ENCODE data around the gene DDX27. TPM values are rescaled to one million over a fixed set of nuclear protein-coding genes. Genes with fewer than 3 reads are reported as not detected.

The DDX27 gene
- total and polyA plus RNA-seq, 2 of the 13 experiments (the other 11 are each of a cell fraction or from before 2014, with no cell fraction given): 42.6 to 72.8 TPM

DNA sequence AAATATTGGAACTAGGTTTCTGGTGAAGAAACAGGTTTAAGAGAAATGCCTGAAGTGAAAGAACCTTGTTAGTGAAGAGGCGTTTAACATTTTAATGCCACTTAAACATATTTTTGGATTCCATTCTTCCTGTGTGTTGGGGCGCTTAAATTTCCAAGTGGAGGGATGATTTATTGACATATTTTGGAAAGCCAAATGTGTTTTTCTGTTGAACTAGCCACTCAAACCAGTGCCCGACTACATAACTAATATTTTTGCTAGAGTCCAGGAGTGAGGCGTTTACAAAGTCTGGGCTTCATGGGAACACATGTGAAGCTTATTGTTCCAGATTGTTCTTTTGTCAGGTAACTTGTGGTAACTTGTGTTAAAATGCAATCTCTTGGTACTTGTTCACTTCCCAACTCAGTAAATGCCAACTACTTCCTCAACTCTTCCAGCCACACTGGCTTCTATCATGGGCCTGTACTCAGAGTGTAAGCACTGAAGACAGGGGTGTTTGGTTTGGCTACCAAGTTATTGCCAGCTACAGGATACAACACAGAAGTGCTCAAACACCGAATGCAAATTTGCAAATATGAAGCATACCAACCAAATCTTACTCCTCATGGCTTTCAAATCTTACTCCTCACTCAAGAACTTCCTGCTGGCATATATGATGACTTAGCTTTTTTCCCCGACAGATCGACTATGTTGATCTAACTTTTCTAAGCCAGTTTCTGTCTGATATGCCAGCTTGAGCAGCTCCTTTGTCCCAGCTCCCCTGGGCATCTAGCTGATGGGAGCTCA lies 60.7 kb downstream of the DDX27 start (continued):
- TF ChIP-seq ATM (IDR thresholded peaks at IDR 0.05; ENCODE audit: borderline replicate concordance) (no peak), ZSCAN31 (CRISPR knock-in tag; IDR thresholded peaks at IDR 0.05; ENCODE audit: low read depth) (no peak), ZNF12 (CRISPR knock-in tag; IDR thresholded peaks at IDR 0.05) (no peak), ELF1 (CRISPR knock-in tag; IDR thresholded peaks at IDR 0.05) (peak; percentile 46), RBFOX2 (IDR thresholded peaks at IDR 0.05; ENCODE audit: low read depth, low read length) (peak; percentile 93), ZNF564 (CRISPR knock-in tag; IDR thresholded peaks at IDR 0.05) (peak; percentile 52; the same call in 1 of the 2 replicates)

DNA sequence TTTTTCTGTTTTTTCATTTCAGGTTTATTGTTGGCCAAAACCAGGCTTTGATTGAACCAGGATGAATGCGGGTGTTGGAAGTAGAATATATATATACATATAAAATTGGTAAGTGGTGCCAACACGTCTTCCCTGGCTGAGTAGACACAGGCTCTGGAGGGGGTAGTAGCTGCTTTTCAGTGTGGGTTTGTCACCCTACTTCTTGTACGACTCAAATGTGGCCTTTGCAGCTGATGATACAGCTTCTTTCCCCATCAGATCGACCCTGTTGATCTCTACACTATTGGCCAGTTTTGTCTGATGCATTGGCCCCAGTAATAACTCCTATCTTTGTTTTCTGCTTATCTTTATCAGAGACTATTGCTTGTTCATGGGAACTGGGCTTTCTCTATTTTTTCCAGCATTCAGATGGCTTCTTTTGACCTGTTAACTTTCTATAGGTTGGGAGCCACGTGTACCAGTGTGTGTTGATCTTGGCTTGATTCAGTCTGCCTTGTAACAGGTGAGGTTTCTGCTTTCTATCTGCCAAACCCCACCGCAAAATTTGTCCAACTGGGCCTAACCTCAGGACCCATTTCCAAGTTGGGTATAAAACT lies 61.3 kb downstream of the DDX27 start:
- H3K4me1 ChIP-seq (ENCODE audit: insufficient read depth, low read length): peaks cover 71% of the 10 kb centered on the region
- no peak for ATAC-seq
- TF ChIP-seq ZNF460 (CRISPR knock-in tag; IDR thresholded peaks at IDR 0.05; ENCODE audit: borderline replicate concordance) (no peak), NFE2L2 (IDR thresholded peaks at IDR 0.05; ENCODE audit: low read length) (no peak), ZNF251 (CRISPR knock-in tag; IDR thresholded peaks at IDR 0.05) (no peak), ZNF350 (CRISPR knock-in tag; IDR thresholded peaks at IDR 0.05; ENCODE audit: borderline replicate concordance, low read depth) (no peak), ZNF564 (CRISPR knock-in tag; IDR thresholded peaks at IDR 0.05) (0 out of 2 replicates have a peak, but pooled peaks have one; percentile 17), ZSCAN29 (CRISPR knock-in tag; conservative IDR thresholded peaks at IDR 0.05) (no peak), HNRNPH1 (optimal IDR thresholded peaks at IDR 0.05; ENCODE audit: low read depth, low read length) (no peak), LBX2 (CRISPR knock-in tag; IDR thresholded peaks at IDR 0.05; ENCODE audit: borderline replicate concordance) (no peak), KDM2A (CRISPR knock-in tag; IDR thresholded peaks at IDR 0.05; ENCODE audit: borderline replicate concordance, low read depth) (no peak)
- TF ChIP-seq, protein P1, sequence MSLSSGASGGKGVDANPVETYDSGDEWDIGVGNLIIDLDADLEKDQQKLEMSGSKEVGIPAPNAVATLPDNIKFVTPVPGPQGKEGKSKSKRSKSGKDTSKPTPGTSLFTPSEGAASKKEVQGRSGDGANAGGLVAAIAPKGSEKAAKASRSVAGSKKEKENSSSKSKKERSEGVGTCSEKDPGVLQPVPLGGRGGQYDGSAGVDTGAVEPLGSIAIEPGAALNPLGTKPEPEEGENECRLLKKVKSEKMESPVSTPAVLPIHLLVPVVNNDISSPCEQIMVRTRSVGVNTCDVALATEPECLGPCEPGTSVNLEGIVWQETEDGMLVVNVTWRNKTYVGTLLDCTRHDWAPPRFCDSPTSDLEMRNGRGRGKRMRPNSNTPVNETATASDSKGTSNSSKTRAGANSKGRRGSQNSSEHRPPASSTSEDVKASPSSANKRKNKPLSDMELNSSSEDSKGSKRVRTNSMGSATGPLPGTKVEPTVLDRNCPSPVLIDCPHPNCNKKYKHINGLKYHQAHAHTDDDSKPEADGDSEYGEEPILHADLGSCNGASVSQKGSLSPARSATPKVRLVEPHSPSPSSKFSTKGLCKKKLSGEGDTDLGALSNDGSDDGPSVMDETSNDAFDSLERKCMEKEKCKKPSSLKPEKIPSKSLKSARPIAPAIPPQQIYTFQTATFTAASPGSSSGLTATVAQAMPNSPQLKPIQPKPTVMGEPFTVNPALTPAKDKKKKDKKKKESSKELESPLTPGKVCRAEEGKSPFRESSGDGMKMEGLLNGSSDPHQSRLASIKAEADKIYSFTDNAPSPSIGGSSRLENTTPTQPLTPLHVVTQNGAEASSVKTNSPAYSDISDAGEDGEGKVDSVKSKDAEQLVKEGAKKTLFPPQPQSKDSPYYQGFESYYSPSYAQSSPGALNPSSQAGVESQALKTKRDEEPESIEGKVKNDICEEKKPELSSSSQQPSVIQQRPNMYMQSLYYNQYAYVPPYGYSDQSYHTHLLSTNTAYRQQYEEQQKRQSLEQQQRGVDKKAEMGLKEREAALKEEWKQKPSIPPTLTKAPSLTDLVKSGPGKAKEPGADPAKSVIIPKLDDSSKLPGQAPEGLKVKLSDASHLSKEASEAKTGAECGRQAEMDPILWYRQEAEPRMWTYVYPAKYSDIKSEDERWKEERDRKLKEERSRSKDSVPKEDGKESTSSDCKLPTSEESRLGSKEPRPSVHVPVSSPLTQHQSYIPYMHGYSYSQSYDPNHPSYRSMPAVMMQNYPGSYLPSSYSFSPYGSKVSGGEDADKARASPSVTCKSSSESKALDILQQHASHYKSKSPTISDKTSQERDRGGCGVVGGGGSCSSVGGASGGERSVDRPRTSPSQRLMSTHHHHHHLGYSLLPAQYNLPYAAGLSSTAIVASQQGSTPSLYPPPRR (CRISPR knock-in tag; IDR thresholded peaks at IDR 0.05; ENCODE audit: borderline replicate concordance): no peak
- TF ChIP-seq, protein P2, sequence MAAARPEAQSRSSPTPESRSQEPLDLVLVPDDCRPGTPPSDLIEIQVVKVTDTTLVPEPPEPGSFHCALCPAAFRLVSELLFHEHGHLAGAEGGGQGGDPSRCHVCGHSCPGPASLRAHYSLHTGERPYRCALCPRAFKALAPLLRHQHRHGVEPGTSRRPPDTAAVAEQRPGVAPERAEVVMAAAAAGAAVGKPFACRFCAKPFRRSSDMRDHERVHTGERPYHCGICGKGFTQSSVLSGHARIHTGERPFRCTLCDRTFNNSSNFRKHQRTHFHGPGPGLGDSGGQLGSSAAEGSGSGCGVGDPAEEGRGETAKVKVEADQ (CRISPR knock-in tag; IDR thresholded peaks at IDR 0.05; ENCODE audit: borderline replicate concordance): no peak; the same call in 1 of the 2 replicates

More for the DNA sequence above, 61.3 kb downstream of the DDX27 start:
- peak overlapping the region; percentile 96 for H3K4me2 ChIP-seq (ENCODE audit: low read depth, low read length)
- BruUV-seq (replicated peaks): no TSS peak
- in situ Hi-C loops (cut with HindIII; ENCODE audit: extremely low pct_ligation_motif_present, low pct_unique_long_range_greater_than_20kb) (no loop called here), intact Hi-C loops (cut with micrococcal nuclease; ENCODE audit: unreplicated experiment) (no loop called here)
- WGBS (ENCODE audit: low lambda C conversion rate): 21% methylated on average over 6 of the region's 6 CpGs
- peaks cover 0 to 4% of the 10 kb centered on the region in 2 experiments; a peak in 1 of 5 replicates for H3K27me3 ChIP-seq (ENCODE audit: control insufficient read depth in 1 of 2, insufficient read depth in 2 of 2, low read length in 2 of 2)
- FAIRE-seq (no peak), DNase-seq (ENCODE audit: low spot score) (no peak)
- H2AFZ ChIP-seq (ENCODE audit: low read length): no peak overlapping the region
- H3K79me2 ChIP-seq (ENCODE audit: insufficient read depth, low read length): peaks cover 91% of the 10 kb centered on the region
- H3K36me3 ChIP-seq (replicated peaks in 1 of 2; ENCODE audit: control insufficient read depth in 1 of 2, insufficient read depth in 2 of 2, low read length in 2 of 2): peaks cover 34 to 60% of the 10 kb centered on the region in 2 experiments
- ChIA-PET CTCF (ENCODE audit: low intra/inter-chr PET ratio, low total read pairs) (no interaction called here), POLR2A (interaction anchor here (0.6 to 6.0 kb wide), 10 partner anchors 8 to 892 kb away, joined by 3 to 46 read pairs (median 3); partner anchors contain the start of gene DDX27)
- peak overlapping the region; percentile 91 for H3K27ac ChIP-seq (ENCODE audit: extremely low read length, insufficient read depth, low read length)
- peak overlapping the region; percentile 91 to 98 (median 93) for H3K4me3 ChIP-seq (replicated peaks in 1 of 3; ENCODE audit: insufficient read depth in 1 of 3, low read depth in 2 of 3, low read length in 3 of 3)
- no peaks in the 10 kb centered on the region for H3K9me3 ChIP-seq (ENCODE audit: low read length)
- peak overlapping the region; percentile 99 for H3K9ac ChIP-seq (ENCODE audit: insufficient read depth, low read depth, low read length)
- peaks cover 70% of the 10 kb centered on the region for H4K20me1 ChIP-seq (ENCODE audit: insufficient read depth, low read length)
